T-helper 1 cell (primary cell): ENCODE results near the gene TTBK1.

ENCODE experiments used
- DNase-seq, 5 donors: peaks; one replicate each; pipeline ENCODE4 v3.0.0-alpha.2; 2012 to 2020

TTBK1 gene

DNA sequence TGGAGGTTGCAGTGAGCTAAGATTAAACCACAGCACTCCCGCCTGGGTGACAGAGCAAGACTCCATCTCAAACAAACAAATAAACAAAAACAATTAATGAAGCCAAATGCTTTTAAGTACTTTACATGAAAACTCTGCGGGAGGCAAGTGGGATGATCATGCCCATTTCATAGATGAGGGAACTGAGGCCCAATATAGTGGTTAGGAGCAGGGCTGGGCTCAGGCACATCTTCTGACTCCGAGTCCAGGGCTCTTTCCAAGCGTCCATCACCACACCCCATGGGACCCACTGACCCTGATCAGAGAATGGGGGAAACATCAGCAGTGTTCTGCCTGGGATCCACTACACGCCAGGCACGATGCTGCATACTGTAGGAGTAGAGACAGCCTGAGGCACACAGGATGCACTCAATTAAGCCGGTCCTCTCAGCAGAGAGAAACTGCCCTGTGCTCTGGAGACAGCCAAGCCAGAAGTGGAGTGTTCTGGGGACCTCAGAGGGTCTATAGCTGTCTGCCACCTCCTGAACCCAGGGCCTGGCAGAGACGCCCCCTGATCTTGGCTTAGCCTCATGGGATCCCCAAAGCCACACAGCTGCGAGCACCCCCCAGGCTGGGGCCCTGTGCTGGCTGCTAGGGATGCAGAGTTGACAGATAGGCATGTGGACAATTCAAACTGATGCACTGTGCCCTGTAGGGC is 13.5 kb downstream of the TTBK1 start:
- no peak for DNase-seq

DNA sequence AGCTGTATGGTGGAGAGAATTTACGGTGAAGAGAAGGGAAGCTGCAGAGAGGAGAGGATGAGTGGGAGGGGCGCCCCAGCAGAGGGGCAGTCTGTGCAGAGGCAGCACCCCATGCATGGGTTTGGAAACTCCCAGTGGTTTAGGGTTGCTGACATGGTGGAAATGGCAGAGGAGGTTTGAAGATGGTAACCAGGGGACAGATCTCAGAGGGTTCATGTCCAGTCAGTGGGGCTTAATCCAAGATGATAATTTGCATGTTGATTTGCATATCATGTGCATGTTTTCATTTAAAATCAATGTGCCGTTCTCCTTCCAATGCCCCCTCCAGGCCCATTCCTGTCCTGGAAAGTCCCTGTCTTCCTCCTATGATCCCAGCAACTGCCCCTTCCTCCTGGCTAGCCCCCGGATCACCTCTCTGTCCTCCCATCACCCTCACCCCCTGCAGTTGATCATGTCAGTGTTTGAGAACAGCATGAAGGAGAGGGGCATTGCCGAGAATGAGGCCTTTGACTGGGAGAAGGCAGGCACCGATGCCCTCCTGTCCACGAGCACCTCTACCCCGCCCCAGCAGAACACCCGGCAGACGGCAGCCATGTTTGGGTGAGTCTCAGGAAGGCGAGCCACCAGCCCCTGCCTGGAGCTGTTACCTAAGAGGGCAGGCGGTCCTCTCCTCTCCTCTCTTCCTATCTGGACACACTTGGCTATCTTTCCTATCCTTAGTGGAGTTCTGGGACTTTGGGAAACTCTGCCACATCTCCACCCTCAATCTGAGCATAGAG is 14.3 kb downstream of the TTBK1 start:
- no peak for DNase-seq

DNA sequence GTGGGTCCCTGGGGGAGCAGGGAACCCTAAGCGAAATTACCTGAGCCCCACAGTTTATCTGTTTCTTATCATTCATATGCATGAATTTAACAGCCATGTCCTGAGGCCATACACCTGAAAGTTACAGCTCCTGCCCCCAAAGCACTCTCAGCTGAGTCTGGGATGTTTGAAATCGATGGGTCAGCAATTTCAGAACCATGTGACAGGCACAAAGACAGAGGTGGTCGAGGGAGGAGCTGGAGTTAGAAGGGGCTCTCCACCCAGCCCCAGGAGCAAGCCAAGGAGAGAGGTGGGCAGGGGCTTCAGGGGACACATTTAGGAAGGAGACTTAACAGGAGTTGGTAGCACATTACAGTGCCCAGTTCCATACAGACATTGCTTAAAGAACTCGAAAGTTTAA is 14.9 kb downstream of the TTBK1 start:
- no peak for DNase-seq

DNA sequence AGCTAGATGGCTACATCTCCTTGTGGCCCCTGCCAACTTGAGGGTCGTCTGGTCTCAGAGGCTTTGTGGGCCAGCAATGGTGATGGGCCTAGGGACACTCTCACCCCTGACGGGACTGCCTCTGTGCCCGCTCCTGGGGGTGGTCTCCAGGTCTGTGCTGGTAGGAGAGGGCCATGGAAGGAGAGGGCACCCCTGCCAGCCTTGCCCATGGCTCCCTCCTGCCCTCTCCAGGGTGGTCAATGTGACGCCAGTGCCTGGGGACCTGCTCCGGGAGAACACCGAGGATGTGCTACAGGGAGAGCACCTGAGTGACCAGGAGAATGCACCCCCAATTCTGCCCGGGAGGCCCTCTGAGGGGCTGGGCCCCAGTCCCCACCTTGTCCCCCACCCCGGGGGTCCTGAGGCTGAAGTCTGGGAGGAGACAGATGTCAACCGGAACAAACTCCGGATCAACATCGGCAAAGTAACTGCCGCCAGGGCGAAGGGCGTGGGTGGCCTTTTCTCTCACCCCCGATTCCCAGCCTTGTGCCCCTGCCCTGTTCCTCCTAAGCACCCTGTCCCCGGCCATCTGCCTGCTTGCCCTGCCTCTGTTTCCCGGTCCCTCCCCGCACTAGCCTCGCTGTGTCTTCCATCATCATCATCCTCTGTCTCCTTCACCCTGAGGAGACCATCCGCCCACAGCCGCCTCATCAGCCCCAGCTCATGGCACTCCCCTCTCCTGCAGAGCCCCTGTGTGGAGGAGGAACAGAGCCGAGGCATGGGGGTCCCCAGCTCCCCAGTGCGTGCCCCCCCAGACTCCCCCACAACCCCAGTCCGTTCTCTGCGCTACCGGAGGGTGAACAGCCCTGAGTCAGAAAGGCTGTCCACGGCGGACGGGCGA is 15.8 kb downstream of the TTBK1 start:
- no peak for DNase-seq

DNA sequence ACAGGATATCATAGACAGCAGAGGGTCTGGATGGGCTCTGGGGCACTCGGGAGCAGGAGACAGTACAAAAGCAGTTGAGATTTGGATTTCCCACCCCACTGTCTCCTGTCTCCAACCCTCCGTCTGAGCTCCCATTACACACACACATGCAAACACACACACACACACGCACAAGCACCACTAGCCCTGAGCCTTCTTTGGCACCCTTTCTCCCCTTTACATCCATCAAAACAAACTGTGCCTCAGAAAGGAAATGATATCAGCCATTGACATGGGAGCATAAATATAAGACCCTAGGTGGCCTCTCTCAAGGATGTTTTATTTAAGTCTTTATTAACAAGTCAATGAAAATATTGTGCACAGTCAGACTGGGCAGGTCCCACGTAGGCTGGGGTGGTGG is 17.5 kb downstream of the TTBK1 start:
- no peak for DNase-seq

DNA sequence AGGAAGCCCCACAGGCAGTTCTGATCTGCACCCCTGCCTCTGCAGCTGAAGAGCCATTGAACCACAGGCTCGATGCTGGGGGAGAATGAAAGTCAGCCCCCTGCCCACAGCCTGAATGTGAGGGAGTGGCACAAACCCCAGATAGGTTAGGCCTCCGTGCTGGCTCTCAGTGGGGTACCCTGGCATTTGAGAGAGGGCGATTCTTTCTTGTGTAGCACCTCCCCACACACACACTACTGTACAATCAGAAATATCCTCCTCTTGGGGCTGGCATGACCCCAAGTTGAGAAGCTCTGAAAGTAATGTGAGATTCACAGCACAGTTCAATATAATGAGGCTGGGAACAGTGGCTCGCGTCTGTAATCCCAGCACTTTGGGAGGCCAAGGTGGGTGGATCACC is 17.9 kb downstream of the TTBK1 start:
- DNase-seq, result no peak

DNA sequence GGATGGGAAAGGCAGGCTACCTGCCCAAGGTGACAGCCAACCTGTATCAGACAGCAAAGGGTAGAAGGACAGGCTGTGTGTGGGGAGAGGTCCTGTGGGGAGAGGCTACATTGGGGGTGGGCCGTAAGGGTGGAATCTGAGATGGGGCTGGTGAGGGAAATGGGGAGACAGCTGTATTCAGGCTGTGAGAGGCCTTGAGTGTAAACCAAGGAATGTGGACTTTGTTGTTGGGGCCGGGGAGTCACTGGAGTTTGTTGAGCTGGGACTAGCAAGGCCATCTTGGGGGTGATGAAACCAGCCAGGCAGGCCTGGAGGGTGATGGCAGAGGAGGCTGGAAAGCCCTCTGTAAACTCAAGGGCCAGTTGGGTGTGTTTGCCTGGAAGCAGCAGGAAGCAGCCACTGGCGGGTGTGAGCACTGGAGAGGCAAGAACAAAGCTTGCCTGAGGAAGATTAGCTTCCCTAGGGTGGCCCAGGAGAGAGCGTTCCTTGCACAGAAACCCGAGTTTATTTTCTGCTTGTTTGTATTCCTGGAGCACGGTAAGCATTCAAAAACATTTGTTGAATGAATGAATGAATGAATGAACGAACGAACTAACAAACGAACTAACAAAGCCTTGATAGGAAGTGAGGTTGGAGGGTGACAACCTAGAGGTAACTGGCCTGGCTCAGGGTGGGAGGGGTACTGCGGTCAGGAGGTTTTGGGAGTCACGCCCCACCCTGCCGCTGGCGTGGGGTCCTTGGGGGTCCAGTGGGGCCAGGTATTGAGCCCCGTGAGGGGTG is 18.9 kb downstream of the TTBK1 start:
- no peak for DNase-seq

DNA sequence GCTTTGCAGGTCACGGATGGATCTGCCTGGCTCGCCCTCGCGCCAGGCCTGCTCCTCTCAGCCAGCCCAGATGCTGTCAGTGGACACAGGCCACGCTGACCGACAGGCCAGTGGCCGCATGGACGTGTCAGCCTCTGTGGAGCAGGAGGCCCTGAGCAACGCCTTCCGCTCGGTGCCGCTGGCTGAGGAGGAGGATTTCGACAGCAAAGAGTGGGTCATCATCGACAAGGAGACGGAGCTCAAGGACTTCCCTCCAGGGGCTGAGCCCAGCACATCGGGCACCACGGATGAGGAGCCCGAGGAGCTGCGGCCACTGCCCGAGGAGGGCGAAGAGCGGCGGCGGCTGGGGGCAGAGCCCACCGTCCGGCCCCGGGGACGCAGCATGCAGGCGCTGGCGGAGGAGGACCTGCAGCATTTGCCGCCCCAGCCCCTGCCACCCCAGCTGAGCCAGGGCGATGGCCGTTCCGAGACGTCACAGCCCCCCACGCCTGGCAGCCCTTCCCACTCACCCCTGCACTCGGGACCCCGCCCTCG is 19.6 kb downstream of the TTBK1 start:
- DNase-seq, result no peak

DNA sequence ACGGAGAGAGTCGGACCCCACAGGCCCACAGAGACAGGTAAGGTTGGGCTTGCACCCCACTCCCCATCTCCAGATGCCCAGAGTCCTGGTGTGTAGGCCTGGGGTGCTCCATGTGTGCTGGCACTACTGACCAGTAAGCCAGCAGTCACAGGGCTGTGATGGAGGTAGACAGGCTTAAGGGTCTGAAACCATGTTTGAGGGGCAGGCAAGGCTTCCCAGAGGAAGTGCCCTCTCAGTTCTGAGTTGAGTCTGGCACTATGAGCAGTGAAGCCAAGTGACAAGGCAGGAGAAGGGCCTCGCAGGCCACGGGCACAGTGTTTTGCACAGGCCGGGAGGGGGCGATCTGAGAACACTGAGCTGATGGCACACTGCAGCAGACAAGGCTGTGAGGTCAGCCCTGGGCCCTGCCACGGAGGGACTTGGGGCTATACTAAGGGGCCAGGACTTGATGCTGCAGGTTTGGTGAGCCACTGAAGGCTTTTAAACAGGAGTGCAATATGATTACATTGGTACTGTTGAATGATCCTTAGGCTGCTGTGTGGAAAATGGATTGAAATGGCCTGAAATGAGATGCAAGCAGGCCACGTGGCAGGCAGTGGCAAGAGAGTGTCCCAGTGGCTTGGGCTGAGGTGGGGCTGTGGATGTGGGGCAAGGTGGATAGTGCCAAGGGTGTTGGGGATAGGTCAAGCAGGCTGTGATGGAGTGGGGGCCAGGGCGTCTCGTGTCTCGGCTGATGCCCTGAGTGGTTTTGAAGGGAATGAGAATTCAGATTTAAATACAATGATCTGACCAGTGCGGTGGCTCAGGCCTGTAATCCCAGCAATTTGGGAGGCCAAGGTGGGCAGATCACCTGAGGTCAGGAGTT is 20.3 kb downstream of the TTBK1 start:
- DNase-seq, result peak; percentile 50 to 72 (median 62)

DNA sequence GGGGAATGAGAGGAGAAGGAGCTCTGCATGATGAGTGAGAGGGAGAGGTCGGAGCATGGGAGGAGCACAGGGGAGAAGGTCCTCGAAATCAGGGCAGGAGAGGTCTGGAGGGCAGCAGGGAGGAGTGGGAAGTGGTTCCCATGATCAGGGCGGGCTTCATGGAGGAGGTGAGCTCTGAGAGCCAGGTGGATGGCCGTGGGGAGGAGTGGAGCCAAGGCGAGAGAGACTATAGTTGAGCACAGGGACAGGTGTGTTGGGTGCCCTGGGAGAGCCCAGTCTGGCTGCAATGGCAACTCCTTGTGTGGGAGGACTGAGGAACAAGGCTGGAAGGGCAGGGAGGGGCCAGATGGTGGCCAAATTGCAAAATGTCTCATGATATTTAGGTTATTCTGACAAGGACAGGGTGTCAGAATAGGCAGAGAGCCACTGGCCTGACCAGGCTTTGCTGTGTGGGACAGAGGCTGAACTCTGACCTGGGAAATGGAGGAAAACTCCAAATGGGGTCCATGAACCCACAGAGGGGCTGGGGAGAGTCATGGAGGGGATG is 21.4 kb downstream of the TTBK1 start:
- DNase-seq, result no peak

DNA sequence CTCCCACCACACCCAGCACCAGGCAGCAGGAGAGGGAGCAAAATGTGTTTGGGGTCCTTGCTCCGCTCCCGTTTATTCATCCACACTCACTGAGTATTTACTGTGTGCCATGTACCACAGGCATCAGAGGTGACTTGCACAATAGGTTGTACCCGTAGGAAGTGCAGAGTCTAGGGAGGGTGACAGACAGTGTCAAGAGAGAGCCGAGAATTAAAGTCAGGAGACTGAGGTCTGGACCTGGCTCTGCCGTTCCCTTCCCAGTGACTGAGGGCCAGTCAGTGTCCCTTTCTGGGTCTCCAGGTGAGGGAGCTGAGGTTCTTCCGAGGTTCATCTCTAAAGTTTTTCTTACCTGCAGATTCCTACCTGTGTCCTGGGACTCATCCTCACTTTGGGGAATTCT is 22.3 kb downstream of the TTBK1 start:
- no peak for DNase-seq

DNA sequence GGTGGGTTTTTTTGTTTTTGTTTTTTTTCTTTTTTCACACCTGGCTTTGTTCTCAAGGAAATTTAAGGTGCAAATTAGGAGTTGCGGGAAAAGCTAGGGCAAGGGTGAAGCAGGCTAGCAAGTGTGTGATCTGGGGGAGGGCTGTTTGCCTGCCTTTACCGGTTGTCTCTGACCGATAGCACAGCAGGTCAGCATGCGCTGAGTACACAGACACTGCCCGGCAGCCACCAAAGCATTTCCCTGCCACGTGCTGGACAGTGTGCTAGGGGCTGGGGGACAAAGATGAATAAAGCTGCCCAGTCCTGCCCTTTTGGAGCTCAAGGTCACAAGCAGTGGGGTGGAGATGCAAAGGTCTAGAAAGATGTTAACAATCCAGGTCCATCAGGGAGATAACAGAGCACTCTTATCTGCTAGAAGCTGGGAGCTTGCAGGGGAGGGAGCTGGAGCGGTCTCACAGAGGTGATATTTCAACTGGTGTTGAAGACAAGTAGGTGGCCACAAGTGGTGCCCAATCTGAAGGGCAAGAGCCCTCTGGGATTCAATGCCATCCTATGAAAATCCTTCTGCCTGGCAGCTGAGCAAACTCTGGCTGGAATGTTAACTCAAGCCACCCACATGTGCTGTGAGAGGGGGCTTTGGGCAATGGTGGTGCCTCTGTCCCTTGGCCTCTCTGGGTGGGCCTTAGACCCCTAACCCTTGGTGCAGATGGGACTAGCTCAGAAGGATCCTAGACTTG is 24.5 kb downstream of the TTBK1 start:
- no peak for DNase-seq

DNA sequence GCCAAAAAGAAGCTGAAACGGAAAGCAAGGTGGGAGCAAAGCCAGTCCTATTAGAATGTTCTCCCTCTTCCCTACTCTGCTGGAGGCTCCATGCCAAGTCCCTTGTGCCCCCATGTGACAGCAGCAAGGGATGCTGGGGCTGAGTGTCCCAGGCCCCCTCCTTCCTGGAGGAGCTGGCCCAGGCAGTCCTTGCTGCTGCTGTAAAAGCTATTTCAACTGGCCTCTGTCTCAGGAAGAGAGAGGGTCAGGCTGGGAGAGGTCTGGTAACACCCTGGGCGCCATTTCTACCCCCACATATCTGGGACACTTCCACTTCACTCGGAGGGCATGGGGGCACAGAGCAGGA is 25.0 kb downstream of the TTBK1 start:
- no peak for DNase-seq

DNA sequence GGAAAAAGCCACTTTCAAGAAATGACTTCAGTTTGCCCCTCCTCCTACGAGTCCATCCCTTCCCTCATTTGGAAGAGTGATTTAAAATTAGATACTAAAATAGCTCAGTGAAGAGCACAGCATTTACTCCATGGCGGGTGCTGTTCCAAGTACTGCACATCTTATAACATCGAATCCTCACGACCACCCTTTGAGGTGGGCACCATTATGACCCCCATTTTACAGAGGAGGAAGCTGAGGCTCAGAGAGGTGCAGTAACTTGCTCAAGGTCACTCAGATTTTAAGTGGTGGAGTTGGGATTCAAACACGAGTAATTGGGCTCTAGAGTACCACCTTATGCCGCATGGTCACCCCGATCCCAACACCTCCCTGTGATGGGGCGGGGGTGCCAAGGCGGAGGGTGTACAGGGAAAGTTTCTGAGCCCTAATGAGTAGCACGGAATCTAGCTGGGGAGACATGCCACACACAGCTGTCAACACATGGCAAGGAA is 25.5 kb downstream of the TTBK1 start:
- DNase-seq, result no peak

DNA sequence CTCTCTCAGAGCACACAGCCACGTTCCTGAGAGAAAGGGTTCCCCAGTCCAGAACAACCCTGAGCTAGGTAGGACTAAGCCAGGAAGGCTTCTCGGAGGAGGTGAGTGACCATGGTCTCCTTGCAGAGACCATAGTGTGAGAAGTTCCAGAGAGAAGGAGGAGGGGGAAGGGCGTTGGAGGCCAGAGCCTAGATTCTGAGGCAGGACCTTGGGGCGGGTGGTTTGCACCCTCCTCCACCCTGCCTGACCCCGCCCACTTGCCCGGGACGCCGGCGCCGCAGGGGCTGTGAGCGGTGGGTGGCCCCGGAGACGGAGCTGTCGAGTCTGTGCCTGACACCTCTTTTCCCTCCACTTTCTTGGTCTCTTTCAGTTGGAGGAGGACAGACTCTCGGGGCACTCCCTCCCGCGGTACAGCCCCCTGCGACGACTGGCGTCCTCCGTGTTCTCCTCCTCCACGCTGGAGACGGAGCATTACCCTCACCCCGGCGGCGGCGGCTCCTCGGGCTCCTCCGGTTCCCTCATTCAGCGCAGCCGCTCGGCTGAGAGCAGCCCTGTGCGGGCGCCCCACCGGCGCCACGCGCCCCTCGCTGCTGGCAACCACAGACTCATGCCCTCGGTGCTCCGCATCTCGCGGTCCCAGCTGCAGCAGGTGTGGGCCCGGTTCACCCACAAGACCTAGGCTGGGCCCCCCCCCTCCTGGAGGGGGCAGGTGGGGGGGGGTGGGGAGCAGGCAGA is 26.2 kb downstream of the TTBK1 start:
- DNase-seq, result peak in 3 of 5 donors; percentile 18 to 32 (median 24)

DNA sequence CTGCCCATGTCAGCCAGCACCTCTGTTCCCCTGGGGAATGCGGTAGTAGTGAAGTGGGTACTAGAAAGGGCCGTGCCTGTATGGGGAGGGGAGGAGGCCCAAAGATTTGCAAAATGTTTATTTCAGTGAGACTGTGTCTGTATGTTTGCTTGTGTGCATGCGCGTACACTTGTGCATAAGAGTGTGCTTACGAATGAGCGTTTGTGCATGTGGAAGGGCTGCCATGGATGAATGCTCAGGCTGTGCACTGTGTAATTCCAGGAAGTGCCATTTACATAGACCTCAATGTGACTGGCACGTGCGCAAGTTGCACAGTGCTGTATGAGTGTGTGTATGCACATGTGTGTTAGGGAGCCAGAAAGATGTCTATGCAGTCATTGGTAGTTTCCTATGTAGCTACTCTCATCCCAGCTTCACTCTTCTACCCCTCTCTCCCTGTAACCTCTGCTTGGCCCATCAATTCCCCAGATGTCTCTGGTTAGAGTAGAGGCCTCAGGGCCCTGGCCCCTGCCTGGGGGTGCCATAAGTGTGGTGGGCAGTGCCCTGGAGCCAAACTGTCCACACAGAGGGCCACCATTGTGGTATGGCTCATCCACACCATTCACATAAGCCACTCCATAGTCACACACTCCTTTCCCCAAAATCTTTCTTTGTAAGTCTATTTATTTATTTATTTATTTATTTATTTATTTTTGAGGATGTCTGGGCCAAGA is 28.0 kb downstream of the TTBK1 start:
- no peak for DNase-seq

DNA sequence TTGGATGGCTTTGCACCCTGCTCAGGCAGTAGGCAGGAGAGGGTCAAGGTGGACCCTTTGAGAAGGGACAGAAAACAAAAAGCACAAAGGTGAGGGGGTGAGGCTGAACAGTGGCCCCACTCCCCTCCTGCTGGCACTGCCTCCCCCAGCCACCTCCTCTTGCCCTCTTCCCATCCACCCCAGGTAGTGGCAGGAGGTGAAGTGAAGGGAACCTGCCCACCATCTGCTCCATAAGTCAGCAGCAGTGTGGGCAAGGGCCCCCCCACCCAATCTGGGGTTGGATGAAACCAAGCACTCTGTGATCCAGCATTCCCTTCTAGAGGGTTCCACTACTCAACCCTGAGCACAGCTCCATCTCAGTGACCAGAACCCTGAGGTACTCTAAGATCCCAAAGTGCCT is 28.7 kb downstream of the TTBK1 start:
- DNase-seq, result no peak

DNA sequence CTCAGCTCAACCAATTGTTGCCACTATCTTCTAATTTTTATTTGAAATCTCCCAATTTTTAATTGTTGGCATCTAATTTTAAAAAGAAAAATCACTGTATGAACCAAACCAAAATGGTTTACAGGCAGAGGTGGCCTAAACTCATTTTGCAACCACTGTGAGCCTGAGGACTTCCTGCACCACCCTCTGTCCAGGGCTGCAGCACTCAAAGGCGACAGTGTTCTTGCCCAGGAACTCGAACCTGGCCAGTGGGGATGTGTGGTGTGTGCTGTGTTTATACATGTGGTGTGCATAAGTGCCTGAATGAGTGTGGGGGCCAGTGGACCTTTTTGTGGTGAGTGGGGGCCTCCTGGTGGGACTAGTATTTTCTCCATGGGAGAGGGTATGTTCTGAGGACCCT is 30.4 kb downstream of the TTBK1 start:
- DNase-seq, result no peak
